Myocyte (in vitro differentiated cells): ENCODE data around the gene CDH26. TPM values are rescaled to one million over a fixed set of nuclear protein-coding genes. Genes with fewer than 3 reads are reported as not detected.

Source experiments
- DNase-seq: peaks from one replicate; pipeline ENCODE4 v3.0.0-alpha.2; 2012; ENCODE audit warnings: low read depth
- total RNA-seq: library from RNA; depleted of rRNA; stranded (reverse); fragments of >200 nt; gene quantifications from 2 replicates; pipeline ENCODE4 v1.2.3, GENCODE V29; 2014

The CDH26 gene
- total RNA-seq, 1 donor from 2014 or later, result 0.19 TPM

GRCh38 chr20:60043435-60043834 lies 85.2 kb downstream of the CDH26 start:
- no peak for DNase-seq

- DNase-seq, result peak; percentile 46
Measured at GRCh38 chr20:60046011-60046413, 87.8 kb downstream of the CDH26 start.

- DNase-seq, result no peak
Measured at GRCh38 chr20:60046436-60046835, 88.2 kb downstream of the CDH26 start.

- DNase-seq, result no peak
Measured at GRCh38 chr20:60046860-60047259, 88.6 kb downstream of the CDH26 start.

- peak; percentile 31 for DNase-seq
Measured at GRCh38 chr20:60048634-60049521, 90.7 kb downstream of the CDH26 start.

- DNase-seq, result no peak
Measured at GRCh38 chr20:60049601-60050000, 91.4 kb downstream of the CDH26 start.

GRCh38 chr20:60050193-60050947 lies 92.1 kb downstream of the CDH26 start:
- no peak for DNase-seq

GRCh38 chr20:60051911-60052310 lies 93.7 kb downstream of the CDH26 start:
- no peak for DNase-seq

GRCh38 chr20:60052322-60052721 lies 94.1 kb downstream of the CDH26 start:
- DNase-seq, result no peak

GRCh38 chr20:60053125-60053817 lies 95.0 kb downstream of the CDH26 start:
- no peak for DNase-seq

- DNase-seq, result no peak
Measured at GRCh38 chr20:60053818-60054190, 95.6 kb downstream of the CDH26 start.

- no peak for DNase-seq
Measured at GRCh38 chr20:60054716-60055634, 96.8 kb downstream of the CDH26 start.

GRCh38 chr20:60055740-60056139 lies 97.5 kb downstream of the CDH26 start:
- no peak for DNase-seq

- DNase-seq, result no peak
Measured at GRCh38 chr20:60056407-60057122, 98.3 kb downstream of the CDH26 start.

GRCh38 chr20:60057123-60057865 lies 99.1 kb downstream of the CDH26 start:
- peak; percentile 80 for DNase-seq

- DNase-seq, result peak; percentile 84
Measured at GRCh38 chr20:60057866-60058807, 99.9 kb downstream of the CDH26 start.

- DNase-seq, result no peak
Measured at GRCh38 chr20:60058879-60059278, 100.7 kb downstream of the CDH26 start.

GRCh38 chr20:60060006-60060557 lies 101.9 kb downstream of the CDH26 start:
- DNase-seq, result no peak
